Esophagus squamous epithelium (tissue), 4 donors: ENCODE measurements around the gene JHY.

Experiments used
- CTCF ChIP-seq, 6 experiments: fragments of 450-650 bp in 4 of 6; fragments of 200-600 bp in 2 of 6; sonication (generic) in 2 of 6; IDR thresholded peaks; one replicate each; pipeline ENCODE4 v1.5.1; 2016 to 2019; ENCODE audit warnings: antibody characterized with exemption in 6 of 6, mild to moderate bottlenecking in 4 of 6, moderate library complexity in 4 of 6
- POLR2A ChIP-seq, 4 donors: fragments of 450-650 bp; IDR thresholded peaks; one replicate each; pipeline ENCODE4 v1.6.1; 2017; ENCODE audit warnings: antibody characterized with exemption in 4 of 4, mild to moderate bottlenecking in 4 of 4, moderate library complexity in 3 of 4

GRCh38 chr11:122882189-122882856 lies at the start of gene JHY:
- no peak for TF ChIP-seq POLR2A (IDR thresholded peaks at IDR 0.05)
- no peak for TF ChIP-seq CTCF (IDR thresholded peaks at IDR 0.05)
